Activated CD4-positive, alpha-beta T cell treated with anti-CD3 and anti-CD28 coated beads for 1 hour (primary cell): Measurements from ENCODE around the gene CFL1.

Experiments used
- DNase-seq: peaks from one replicate; pipeline ENCODE4 v3.0.0-alpha.2; 2020

The CFL1 gene

DNA sequence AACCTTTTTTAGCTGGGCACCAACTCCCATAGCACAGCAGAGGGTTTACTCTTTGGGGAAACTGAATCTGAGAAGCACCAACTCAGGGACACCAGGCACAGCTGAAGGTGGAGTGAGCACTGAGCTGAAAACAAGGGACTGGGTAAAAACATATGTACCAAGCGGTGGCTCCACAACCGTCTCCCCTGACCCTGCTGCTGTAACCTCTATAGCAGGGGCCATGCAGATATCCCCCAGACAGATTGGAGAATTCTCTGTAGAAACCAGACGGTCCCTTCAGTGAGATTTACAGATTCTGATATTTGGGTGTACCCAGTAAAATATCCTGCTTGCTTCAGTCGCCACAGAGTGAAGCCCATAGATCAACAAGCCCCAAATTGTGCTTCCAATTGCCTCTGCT, 28.5 kb downstream of the CFL1 start:
- DNase-seq = no peak

DNA sequence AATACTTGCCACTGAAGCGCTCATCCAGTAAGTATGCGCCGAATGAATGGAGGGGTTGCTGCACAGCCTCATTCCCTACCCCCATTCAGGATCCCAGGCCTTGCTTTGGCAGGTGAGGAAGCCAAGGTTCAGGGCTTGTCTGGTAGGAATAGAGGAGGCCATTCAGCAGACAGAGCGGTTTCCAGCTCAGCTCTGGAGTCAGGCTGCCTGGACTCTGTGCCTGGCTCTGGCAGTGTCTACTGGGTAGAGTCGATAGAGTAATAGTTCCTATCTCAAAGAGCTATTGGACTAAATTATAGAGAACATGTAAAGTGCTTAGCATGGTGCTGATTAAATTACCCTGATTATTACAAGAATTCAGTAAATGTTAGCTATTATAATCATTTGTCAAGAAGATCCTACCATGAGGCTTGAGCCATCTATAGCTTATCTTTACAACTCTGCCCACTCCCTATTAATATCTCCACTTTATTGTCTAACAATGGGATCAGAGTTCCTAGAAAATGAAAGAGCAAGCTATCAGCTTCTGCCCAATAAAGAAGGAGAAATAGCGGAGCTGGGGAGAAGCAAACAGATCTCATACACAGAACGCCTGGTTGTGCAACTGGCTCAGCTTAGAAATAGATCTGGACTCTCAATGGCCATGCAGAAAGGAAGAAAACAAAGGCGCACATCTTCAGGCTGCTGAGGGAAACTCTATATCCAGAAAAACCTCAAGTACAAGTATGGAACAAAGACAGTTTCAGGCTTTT, 30.8 kb downstream of the CFL1 start:
- DNase-seq = no peak

- DNase-seq = no peak
Observed at GRCh38 chr11:65822776-65823528, 35.0 kb downstream of the CFL1 start.

DNA sequence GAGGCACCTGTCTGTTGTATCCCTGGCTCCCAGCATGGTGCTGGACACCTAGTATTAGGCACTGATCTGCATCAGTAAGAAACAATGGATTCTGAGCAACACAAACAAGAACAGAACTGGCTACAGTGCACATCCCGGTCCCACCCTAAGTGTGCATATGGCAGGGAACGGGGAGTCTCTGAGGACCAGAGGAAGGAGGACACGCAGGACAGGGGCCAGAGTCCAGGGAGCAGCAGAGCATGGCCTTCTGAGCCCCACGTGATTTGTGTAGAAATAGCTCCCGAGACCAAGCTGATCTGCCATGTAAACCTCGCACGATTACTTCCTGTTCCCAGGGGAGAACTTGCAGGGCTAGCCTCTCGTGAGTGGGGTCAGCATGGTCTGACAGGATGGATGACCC, 36.9 kb downstream of the CFL1 start:
- DNase-seq = no peak

DNA sequence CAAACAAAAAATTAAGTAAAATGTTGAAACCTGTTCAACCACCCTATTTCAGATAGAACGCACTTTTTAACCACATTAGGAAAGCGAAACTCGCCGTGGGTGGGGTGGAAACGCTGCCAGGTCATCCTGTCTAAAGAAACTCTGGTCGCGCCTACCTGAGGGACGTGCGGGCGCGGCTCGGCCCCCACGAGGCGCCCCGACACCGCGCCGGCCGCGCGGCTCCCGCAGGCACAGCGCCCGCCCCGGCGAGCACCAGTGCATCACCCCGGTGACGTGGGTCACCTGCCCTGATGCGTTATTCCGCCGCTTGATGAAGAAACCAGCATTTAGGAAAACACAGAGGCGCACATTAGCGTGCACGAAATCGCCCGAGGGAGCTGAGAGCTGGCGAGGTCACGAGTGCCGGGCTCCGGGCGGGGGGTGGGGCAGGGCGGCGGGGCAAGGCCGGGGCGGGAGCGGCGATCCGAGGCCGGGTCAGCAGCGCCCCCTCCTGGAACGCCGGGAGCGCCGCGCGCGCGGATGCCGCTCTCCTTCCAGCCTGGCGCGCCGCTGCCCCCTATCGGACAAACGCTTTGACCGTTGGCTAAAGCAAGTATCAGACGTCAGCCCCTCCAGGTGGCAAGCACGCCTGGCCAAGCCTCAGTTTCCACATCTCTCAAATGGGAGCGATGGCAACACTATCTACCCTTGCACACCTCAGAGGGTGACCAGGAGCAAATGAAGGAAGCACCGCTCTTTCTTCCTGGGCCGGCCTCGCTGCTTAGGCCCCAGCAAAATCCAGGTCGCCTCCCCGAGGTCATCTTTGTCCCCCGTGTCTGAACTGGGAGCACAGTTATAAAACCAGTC, 39.9 kb downstream of the CFL1 start:
- DNase-seq = peak; percentile 86

DNA sequence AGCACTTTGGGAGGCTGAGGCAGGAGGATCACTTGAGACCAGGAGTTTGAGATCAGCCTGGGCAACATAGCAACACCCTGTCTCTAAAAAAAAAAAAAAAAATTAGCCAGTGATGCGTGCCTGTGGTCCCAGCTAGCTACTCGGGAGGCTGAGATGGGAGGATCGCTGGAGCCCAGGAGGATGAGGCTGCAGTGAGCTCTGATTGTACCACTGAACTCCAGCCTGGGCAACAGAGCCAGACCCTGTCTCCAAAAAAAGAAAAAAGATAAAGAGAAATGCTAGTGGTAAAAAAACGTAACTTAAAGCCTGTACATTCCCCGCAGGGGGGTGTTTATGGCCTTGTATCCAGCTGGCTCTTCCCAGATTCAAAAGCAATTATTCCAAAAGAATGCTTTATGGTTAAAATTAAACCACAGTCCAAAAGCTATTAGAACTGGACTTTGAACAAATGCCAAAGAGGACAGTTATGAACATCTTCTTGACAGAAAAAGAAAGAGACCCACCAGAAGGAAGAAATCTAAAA, 40.6 kb downstream of the CFL1 start:
- DNase-seq = no peak

DNA sequence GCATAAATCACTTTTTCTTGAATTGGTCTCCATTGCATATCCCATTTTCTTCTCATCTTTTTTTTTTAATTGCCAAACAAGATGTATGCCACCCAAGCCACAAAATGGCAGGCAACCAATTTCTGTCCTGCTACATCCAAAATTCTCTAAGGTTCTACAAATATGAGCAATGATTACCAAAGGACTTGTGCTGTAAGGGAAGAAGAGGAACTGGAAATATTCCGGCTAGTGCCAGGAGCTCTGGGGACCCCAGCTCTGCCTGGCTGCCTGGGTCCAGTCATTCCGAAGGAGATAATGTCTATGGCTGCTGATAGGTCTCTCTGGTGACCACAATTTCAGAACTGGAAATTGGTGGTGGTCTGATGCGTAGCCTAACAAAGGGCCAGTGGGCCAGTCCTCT, 41.3 kb downstream of the CFL1 start:
- no peak for DNase-seq

DNA sequence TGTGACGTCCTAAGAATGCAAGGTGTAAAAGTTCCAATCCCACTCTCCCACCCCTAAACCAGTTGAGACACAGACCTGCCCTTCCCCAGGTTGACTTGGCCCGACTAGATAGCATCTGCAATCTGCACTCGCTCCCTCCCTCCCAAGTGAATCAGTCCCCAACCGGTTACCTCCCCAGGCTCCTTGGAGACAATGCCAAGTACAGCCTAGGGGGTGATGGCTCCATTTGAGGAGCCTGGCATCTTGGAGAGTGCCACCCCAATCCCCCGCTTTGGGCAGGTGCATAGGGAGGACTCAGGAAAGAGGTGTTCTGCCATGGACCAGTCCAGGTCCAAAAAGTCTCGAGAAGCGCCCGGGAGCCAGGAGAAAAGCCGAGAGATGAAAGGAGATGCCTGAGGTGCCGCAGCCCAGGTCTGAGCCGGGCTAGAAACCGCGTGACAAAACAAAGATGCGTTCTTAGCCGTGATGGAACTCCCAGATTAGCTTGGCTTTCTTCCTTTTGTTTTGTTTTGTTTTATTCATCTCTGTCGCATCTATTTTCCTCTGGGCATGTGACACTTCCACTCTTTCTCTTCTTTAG, 42.9 kb downstream of the CFL1 start:
- DNase-seq = no peak

DNA sequence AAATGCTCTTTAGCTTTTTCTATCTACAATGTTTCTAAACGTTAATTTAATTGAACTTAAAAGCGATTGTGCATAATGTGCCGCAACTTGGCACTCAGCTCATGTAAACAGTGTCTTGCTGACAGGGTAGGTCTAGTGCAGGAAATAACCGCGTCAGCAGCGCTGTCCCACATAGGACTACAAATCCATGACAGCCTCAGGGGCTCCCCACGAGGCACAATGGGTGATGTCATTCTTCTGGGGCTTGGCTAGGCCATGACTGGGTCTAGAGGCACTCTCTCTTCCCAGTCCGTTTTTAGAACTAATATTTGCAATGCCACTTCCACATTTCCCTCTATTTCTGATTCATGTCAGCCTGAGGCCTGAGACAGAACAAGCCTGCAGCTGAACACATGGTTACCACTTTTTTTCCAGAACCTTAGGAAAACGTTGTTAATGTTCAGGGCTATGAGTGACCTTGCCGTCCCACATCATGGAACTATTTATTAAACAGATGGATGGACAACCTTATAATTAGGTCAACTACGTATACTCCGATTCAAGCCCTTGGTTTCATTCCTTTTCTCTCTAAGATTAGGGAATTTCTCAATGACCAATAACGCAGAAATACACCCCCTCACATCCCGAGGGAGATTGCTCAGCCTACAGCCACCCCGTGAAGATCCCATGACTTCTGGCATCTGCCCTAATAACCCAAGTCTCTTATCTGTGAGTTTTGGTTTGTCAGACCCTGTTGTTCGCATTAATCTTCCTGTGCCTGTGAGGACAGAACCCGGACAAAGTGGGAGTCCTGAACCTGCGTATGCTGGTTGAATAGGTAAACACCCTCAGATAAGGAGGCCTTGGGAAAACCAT, 43.6 kb downstream of the CFL1 start:
- no peak for DNase-seq

- no peak for DNase-seq
Observed at GRCh38 chr11:65811764-65812475, 46.1 kb downstream of the CFL1 start.

DNA sequence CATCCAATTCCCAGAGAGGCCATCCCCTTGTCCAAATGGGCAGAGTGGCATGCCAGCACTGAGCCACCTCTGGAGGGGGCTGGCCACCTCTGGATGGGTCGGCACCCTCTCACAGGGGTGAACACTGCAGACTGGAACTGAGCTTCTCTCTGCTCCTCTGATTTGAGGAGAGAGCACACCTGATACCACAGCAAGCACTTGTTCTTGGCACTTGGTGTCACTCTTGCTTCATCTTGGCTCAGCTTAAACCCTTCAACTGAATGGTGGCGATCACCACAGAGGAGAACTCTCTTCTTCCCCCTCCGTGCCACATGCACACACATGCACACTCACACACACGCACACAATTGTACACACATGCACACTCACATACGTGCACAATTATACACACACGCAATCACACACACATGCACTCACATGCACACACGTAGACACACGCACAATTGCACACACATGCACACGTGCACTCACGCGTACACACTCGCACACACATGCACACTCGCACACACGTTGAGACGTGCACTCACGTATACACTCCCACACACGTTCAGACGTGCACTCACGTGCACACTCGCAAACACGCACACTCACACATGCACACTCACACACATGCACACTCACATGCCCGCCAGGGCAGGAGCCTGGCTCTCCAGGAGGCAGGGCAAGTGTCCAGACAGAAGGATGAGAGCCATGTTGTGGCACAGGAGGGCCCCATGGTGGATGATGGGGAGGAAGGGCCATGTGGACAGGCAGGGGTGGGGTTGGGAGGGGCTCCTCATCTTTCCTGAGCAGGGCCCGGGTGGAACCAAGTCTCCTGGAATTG, 47.7 kb downstream of the CFL1 start:
- no peak for DNase-seq

GRCh38 chr11:65809496-65809895, 48.5 kb downstream of the CFL1 start:
- DNase-seq = no peak

GRCh38 chr11:65808744-65809341, 49.1 kb downstream of the CFL1 start:
- DNase-seq = no peak

DNA sequence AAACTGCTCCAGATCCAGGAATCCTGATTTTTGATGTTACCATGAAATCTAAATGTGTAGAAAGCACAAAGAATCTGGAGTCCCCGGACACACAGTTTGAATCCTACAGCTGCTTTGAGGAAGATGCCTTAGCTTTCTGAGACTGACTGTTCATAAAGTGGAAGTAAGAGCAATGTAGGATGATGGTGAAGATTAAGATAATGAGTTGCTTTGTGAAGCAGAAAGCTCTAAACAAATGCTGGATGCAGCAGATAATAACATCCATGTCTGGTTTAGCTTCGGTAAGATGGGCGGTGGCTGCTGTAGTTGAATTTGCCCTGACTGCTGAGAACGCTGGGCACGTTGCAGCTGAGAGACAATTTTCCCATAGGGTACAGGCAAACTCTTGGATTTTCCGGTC, 51.0 kb downstream of the CFL1 start:
- DNase-seq = no peak
